Left hindlimb (tissue), 1 donor: ENCODE results near the gene DIS3L2.
"Not testable (repeated sequence)": the region's sequence is repeated elsewhere in the genome, so short reads cannot be mapped to it uniquely, and the experiment has no call there.

Experiments used
- DNase-seq: peaks from one replicate; pipeline ENCODE4 v3.0.0-alpha.2; 2018

DIS3L2 gene

DNA sequence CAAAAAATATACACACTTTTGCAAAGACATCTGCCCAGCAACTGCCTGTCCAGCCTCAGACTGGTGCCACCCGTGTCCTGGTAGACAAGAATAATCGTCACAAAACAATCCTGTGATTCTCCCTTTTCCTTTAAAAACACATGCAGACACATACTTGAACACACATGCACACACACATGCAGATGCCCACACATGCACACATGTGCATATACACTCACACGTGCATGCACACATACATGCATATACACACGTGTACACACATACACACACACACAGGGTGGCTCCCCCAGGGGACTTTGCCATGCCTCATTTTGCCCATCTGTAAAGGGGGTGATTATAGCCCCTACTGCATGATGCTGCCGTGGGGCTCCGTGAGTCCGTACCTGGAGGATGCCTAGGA lies 392.1 kb downstream of the DIS3L2 start:
- DNase-seq: no peak

DNA sequence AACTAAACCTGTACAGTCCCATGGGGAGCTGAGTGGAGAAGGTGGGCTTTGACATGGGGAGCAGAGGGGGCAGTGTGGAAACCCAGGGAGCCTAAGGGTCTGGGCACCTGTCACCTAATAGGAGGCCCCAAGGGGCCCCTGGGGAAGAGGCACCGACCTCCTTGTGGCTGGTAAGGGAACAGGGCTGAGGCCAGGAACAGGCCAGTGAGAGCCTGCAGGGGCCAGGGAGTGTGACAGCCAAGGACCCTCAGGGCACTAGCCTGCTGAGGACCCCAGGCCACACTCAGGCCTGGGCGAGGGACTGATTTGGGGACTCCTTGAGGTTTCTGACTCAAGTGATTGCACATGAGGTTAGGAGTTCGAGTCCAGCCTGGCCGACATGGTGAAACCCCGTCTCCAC lies 392.6 kb downstream of the DIS3L2 start:
- no peak for DNase-seq

DNA sequence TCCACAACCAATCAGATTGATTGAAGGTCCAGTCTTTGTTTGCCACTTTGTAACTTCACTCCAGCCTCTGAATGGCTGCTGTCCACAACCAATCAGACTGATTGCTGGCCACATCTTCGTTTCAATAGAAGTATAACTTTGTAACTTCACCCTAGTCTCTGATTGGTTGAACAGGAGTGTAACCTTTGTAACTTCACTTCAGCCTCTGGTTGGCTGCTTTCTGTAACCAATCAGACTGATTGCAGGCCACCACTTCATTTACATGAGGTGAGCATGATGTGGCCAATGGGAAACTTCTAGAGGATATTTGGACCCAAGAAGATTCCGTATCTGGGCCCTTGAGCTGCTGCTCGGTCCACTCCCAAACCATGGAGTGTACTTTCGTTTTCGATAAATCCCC lies 400.1 kb downstream of the DIS3L2 start:
- DNase-seq: no peak

DNA sequence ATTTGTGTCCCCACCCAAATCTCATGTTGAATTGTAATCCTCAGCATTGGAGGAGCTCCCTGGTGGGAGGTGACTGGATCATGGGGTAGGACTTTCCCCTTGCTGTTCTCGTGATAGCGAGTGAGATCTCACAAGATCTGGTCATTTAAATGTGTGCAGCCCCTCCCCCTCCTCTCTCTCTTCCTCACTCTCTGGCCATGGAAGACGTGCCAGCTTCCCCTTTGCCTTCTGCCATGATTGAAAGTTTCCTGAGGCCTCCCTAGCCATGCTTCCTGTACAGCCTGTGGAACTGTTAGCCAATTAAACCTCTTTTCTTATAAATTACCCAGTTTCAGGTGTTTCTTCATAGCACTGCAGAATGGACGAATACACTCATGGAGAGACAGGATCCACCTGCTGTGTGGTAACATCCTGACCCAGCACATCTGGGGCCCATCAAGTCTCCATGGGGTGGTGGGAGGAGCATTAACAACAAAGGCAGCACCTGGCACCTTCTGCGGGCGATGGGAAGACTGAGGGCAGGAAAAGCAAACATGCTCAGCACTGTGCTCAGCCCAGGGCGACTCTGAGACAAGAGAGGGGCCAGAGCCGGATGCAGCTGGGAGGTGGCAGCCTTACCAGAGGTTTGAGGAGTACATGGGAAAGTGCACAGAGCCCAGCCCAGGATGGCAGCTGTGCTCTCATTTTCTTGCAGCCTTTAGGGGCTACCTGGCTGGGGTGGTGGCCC lies 400.8 kb downstream of the DIS3L2 start:
- no peak for DNase-seq

DNA sequence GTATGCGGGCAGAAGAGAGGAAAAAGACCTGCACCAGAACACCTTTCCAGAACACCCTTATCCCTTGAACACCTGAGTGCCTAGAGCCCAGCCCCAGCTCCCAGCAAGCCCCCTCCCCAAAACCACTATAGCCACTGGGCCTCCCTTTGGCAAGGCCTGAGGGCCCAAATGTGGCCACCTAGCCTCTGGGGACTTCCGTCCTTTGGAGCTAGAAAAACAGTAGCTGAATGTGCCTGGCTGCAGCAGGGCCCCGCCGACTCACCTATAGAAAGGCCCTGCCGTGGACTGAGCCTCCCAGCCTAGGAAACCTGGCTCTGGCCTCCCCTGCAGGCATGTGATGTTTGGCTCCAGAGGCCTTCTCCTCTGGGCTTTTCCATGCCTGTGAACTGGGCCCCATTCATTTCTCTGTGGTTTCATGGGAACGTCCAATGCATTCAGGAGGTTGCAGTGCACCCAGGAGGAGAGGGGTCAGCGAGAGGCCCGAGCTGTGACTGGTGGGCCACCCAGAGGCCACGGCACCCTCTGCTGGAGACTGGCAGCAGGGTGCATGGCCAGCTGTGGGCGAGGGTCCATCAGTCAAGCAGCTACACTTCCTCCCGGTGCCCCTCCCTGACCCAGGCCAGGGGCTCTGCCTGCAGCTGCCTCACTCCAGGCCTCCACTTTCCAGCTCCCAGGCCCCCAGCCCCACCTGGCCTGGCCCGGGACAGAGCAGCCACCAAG lies 401.7 kb downstream of the DIS3L2 start:
- DNase-seq: not testable (repeated sequence)

DNA sequence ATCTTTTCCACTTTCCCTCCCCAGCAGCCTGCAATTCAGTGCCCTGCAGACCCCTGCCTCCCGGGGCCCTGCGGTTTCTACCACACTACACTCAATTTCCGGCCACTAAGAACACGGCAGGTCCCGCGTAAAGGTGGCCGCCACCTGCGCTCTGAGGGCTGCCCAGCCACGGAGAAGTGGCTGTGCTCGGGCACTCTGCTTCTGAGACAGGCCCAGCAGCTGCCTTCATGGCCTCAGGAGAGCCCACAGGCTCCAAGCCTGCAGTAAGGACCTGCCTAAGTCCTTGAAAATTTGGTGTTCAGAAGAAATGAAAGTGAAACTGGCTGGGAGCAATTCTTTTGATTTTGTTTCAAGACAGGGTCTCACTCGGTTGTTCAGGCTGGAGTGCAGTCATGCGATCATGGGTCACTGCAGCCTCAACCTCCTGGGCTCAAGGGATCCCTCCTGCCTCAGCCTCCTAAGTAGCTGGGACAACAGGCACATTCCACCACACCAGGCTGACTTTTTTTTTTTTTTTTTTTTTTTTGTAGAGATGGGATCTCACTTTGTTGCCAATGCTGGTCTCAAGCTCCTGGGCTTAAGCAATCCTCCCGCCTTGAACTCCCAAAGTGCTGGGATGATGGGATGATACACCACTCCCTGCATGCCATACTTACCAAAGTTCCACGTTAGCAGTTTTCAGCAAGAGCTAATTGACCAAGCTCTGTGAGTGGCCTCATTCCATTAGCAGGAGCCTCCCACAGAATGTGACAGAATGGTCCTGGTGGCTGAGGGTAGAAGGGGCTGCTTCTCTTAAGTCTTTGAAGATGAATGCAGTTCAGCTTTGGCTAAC lies 402.5 kb downstream of the DIS3L2 start:
- DNase-seq: no peak

DNA sequence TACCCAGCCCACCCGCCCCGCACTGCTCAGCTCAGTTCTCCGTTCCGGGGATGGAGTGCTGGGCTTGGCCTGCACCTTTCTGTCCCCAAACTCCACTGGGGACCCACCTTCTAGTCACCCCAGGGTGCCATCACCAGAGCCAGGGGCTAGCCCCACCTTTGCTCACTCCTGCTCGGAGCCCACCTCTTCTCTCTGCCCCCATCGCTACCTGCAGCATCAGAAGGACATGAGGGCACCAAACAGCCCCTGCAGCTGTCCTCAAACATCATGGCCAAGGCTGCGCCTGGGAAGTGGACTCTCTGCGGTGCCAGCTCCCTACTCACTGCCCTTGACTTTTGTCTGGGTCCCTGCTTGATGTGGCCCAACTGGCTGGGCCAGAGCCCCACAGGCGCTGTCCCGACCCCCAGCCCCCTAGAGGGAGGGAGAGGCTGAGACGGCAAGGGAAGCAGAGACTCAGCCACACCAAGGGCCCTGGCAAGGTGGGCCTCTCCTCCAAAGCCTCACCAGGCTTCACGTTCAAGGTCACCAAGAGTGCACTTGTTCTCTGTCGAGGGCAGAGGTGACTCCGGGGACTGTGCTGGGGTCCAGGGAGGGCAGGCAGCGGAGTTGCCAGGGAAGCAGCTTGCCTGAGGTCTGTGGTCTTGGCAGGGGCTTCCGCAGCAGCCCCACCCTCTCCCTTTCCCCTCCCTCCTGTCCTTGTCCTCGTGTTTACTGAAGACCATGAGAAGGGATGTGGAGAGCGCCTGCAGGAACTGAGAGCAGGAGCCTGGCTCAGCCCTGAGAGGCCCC lies 403.5 kb downstream of the DIS3L2 start:
- not testable (repeated sequence) for DNase-seq

DNA sequence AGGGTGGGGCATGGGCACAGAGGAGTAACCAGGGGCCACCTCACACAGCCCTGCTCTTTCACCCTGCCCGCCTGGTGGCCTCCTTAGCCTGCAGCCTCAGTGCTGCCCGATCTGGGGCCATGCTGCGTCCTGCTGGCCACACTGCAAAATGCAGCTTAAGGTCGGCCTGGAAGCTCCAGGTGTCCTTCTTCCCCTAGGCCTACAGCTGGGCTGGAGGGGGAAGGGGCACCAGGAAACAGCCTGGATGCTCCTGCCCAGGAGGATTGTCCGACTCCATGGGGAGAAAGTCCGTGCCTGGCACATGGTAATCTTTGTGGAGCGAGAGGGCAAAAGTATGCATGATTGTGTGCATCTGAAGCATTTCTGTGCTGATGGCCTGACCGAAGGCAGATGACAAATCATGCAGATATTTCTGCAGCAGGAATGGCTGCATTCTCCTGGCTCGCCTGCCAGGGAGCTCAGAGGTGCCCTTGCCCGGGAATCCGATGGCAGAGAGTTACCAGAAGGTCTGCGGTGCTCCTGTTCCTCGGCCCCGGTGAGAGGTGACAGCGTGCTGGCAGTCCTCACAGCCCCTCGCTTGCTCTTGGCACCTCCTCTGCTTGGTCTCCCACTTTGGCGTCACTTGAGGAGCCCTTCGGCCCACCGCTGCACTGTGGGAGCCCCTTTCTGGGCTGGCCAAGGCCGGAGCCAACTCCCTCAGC lies 404.3 kb downstream of the DIS3L2 start:
- no peak for DNase-seq

DNA sequence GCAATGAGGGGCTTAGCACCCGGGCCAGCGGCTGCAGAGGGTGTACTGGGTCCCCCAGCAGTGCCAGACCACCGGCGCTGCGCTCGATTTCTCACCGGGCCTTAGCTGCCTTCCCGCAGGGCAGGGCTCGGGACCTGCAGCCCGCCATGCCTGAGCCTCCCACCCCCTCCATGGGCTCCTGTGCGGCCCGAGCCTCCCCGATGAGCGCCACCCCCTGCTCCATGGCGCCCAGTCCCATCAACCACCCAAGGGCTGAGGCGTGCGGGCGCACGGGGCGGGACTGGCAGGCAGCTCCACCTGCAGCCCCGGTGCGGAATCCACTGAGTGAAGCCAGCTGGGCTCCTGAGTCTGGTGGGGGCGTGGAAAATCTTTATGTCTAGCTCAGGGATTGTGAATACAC lies 404.9 kb downstream of the DIS3L2 start:
- not testable (repeated sequence) for DNase-seq

DNA sequence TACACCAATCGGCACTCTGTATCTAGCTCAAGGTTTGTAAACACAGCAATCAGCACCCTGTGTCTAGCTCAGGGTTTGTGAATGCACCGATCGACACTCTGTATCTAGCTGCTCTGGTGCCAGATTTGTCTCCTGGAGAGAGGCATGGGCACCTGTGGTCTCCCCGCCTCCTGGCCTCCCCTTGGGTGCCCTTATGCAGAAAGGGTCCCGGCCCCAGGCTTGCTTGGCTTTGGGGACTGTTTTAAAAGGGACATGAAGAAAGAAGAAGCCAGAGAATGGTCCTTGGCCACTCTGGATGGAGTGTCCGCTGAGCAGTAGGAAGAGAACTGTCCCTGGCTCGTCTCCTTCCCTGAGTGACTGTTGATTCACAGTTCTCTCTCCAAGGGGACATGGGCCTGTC lies 405.5 kb downstream of the DIS3L2 start:
- no peak for DNase-seq

DNA sequence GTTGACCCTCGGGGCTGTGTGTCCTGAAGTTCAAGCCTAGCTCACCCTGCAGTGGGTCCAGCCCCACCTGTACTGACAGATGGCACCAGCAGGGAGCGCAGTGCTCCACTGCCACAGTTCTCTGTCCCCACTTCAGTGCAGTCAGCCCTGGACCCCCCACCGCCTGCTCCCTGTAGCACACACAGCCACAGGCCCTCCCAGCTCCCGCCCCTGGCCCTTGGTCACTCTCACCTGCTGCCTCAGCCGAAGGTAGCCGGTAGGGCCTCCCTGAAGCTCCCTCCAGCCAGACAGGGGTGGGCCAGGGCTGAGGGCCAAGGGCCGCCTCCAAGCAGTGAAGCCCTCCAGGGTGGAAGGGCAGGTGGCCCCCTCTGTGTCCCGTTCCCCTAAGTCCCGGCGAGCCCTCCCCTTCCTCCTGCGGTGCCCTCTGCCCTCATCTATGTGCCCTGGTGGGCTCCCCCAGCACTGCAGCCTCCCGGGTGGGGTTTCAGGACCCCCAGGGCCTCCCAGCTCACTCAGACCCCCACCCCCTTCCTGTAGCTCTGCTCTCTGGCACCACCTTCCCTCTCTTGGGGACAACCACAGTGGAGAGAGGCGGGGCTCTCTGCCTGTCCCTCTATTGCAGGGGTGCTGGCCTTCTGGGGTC lies 406.2 kb downstream of the DIS3L2 start:
- DNase-seq: no peak

DNA sequence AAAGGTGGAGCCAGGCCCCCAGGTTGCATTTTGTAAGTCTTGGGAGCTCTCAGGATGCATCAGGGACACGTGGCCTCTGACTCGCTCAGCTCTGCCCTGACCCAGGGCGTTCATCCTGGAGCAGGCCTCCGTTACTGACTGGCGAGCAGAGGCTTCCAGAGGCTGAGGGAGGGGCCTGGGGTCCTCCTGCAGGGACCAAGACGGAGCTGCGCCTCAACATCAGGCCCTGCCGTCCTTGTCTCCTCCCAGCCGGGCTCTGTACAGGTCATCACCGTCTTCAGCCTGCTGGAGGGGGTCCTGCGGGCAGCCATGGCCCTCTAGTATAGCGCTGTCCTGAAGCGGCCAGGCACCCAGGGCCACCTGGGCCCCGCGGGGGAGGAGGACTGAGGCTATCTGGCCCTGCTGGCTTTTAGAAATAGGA lies 406.8 kb downstream of the DIS3L2 start:
- no peak for DNase-seq

DNA sequence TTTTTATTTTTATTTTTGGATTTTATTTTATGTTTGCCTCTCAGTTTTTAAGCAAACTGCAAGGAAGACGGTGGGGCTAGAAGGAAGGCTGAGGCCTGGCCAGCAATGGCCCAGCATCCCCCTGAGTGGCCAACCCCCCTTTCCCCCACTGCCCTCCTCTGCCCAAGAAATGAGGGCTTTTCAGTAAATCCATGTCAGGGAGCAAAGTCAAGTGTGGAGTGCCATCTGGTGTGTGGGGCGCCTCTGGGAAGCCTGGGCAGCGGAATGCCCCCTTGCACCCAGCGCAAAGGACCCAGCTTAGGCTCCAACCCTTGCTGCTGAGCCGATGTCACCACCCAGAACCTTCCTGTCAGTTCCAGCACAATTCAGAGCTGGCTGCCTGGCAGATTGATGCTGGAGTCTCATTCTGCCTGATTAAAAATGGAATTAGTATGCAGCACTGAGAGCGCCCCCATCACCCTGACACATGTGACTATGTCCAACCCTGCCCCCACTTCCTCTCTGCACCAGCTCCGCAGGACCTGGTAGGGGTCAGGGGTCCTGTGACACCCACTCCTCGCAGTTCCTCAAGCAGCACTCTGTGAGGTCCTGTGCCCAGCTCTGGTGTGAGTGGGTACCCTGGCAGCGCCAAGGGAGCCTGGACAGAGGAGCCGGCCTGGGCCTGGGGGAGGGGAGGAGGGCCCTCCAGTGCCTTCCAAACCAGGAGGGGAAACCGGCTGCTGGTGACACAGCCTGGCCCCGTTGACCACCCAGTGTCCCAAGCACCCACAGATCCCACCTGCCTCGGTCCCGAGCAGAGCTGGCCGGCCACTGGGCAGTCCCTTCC lies 407.8 kb downstream of the DIS3L2 start:
- no peak for DNase-seq

DNA sequence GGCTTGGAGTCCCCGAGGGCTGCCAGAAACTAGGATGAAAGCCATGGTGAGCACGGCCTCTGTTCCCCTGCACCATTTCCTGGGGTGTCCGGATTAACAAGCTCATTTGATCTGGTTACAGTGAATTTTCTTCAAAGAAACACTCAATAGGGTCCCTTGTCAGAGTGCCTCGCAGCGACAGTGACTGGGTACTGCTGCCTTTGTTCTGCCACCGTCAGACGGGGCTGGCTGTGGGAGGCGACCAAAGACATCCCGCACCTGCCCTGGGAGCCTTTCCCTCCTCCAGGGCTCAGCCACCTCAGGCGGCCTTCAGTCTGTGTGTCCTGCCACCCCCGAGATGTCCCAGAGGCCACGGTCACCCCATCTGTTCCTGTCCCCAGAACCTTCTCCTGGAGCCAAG lies 408.5 kb downstream of the DIS3L2 start:
- DNase-seq: not testable (repeated sequence)

DNA sequence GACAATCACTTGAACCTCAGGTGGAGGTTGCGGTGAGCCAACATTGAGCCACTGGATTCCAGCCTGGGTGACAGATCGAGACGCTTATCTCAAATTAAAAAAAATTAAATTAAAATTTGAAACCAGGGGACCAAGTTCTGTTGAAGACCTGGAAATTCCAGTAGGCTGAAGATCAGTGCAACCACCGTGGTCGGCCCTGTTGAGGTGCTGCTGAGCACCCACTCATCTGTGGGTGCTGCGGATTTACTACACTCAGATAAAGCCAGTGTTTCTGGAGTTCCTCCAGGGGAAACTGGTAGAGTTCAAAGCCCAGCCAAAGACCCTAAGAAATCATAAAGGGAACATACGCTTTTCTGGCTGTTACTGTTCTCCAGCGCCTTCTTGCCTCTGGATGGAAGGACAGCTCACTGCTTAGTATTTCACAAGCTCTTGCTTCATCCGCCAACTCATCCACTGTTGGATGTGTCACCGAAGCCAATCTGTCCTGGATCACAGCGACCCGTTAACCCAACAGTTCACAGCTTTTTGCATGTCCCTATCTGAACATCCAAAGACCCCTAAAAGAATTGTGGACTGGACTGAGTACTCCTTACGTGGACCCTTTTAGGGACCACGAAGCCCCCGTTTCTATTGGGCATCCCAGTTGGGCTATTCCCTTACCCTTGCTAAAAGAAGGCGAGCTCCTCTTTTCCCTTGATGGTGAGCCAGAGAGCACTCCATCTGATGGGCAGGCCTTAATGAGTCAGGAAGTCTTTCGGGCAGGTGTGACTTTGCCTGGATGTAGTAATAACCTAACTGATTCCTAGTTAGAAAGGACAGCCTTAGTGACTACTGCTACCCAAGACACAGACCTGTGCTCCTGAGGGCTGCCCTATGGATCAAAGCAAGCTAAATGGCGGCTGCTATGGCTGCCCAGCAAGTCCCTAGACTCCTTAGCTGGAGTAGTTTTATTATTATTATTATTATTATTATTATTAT lies 411.0 kb downstream of the DIS3L2 start:
- DNase-seq: no peak

DNA sequence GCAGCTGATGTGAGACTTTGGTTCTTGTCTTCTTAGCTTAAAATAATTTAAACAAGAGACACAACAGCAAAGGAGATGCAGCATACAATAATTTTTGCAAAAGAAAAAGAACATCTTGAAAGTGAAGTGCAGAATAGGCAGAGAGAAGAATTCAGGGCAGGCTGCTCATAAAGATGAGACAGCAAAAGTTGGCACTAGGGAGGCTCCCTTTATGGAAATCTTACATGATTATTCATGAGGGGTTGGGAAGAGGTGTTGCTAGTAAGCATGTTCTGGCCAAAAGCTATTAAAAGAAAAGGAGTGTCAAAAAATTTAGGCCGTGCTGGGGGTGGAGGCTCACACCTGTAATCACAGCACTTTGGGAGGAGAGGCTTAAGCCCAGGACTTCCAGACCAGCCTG lies 412.8 kb downstream of the DIS3L2 start:
- DNase-seq: no peak

DNA sequence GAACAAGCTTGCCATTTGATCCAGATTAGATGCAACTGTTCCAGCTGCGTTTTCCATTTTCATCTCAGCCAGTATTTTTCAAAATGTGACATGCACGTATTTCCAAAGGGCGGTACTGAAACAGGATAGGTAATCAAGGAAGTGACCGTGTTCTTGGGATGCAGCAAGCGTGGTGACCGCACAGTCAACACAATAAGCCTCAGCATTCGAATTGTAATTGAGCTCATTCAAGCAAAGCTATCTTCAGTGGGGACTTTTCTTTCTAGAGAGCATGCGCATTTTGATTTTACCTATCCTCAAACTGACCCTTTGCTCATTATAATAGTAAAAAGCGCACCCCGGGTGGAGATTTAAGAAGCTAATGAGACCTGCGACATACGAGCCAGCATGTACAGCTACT lies 413.7 kb downstream of the DIS3L2 start:
- DNase-seq: no peak

DNA sequence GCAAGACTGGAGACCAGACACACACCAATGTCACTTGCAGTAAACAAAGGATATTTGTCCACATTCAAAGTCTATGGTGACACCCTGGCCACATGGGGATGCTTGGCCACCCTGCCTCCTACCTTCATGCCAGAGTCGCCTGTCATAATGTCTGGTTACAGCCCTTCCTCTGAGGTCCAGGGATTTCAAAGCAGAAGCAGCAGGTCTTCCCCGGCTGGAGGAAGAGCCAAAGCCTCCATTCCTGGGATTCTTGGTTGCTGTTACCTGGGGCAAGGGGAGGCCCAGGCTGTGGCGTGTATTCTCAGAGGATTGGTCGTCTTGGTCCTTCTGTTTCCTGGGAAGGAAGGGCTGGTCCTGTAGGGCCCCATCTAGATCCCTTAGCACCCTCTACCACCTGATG lies 414.7 kb downstream of the DIS3L2 start:
- no peak for DNase-seq

DNA sequence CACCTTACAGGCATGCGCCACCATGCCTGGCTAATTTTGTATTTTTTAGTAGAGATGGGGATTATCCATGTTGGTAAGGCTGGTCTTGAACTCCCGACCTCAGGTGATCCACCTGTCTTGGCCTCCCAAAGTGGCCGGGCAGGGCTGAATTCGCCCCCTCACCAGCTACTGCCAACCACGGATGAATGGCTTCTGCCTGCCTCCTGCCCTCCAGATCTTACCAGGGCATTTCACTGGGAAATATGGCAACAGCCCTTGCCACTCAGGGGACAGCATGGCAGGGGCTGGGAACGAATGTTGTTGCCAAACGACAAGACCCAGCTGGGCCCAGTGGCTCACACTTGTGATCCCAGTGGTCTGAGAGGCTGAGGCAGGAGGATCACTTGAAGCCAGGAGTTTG lies 415.2 kb downstream of the DIS3L2 start:
- no peak for DNase-seq

DNA sequence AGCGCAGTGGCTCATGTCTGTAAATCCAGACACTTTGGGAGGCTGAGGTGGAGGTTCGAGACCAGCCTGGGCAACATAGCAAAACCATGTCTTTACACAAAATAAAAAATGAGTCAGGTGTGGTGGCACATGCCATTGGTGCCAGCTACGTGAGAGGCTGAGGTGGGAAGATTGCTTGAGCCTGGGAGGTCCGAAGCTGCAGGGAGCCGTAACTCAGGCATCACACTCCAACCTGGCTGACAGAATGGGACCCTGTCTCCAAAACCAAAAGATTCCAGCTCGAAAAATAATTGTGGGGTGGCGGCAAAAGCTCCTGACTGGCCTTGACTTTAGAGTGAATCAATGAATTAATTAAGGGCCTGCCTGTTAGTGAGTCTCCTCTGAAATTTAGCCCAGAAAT lies 415.8 kb downstream of the DIS3L2 start:
- DNase-seq: no peak
